HepG2 (cell line): ENCODE data around the gene ARHGAP19. TPM values are rescaled to one million over a fixed set of nuclear protein-coding genes. Genes with fewer than 3 reads are reported as not detected.

Experiments used
- ASH2L ChIP-seq: fragments of 300-600, 200-600 bp; sonication (generic); IDR thresholded peaks from 2 replicates; pipeline ENCODE4 v1.7.0; 2017; ENCODE audit warnings: low read depth, mild to moderate bottlenecking, moderate library complexity, mixed read lengths, low read length; ENCODE audit not compliant: insufficient read length
- CBX5 ChIP-seq: sonication (generic); formaldehyde crosslinking; IDR thresholded peaks from 2 replicates; pipeline ENCODE4 v1.4.0; 2020; ENCODE audit warnings: missing genetic modification reagents, borderline replicate concordance
- EP300 ChIP-seq, 3 experiments: sonication (generic) in 1 of 3; formaldehyde crosslinking in 1 of 3; IDR thresholded peaks; 2 replicates each; pipeline versions ENCODE4 v1.5.1 to v1.6.1; 2011 to 2020; ENCODE audit warnings: low read depth in 2 of 3, low read length in 2 of 3, borderline replicate concordance in 1 of 3, improper control_type of control experiment in 1 of 3, mild to moderate bottlenecking in 1 of 3, missing genetic modification reagents in 1 of 3, moderate library complexity in 1 of 3
- FOXA1 ChIP-seq, 2 experiments: fragments of 450-650 bp in 1 of 2; sonication (generic) in 1 of 2; formaldehyde crosslinking in 1 of 2; IDR thresholded peaks; 2 replicates each; pipeline versions ENCODE4 v1.4.0 to v1.6.1; 2016 to 2020; ENCODE audit warnings: missing genetic modification reagents in 1 of 2
- KDM4B ChIP-seq: sonication (generic); formaldehyde crosslinking; IDR thresholded peaks from 2 replicates; pipeline ENCODE4 v1.4.0; 2020; ENCODE audit warnings: missing genetic modification reagents
- KDM5A ChIP-seq: fragments of 200-600 bp; sonication (generic); IDR thresholded peaks from 2 replicates; pipeline ENCODE4 v1.7.0; 2018; ENCODE audit warnings: antibody characterized with exemption, mild to moderate bottlenecking, low read length, borderline replicate concordance
- MED1 ChIP-seq: sonication (generic); formaldehyde crosslinking; IDR thresholded peaks from 2 replicates; pipeline ENCODE4 v1.4.0; 2020; ENCODE audit warnings: missing genetic modification reagents
- NFIC ChIP-seq: IDR thresholded peaks from 2 replicates; pipeline ENCODE4 v1.6.1; 2012; ENCODE audit warnings: mild to moderate bottlenecking, low read length, inconsistent platforms
- NKX3-1 ChIP-seq: sonication (generic); formaldehyde crosslinking; IDR thresholded peaks from 2 replicates; pipeline ENCODE4 v1.5.0; 2020; ENCODE audit warnings: missing genetic modification reagents
- PHB2 ChIP-seq: fragments of 450-650 bp; IDR thresholded peaks from 2 replicates; pipeline ENCODE4 v1.6.1; 2018; ENCODE audit not compliant: partially characterized antibody
- POLR2AphosphoS5 ChIP-seq: IDR thresholded peaks from 2 replicates; pipeline ENCODE4 v1.6.1; 2012; ENCODE audit warnings: low read depth, low read length
- SP5 ChIP-seq: IDR thresholded peaks from 2 replicates; pipeline ENCODE4 v1.6.1; 2016; ENCODE audit warnings: low read depth, borderline replicate concordance
- ZNF33B ChIP-seq: sonication (generic); formaldehyde crosslinking; IDR thresholded peaks from 2 replicates; pipeline ENCODE4 v1.5.1; 2020; ENCODE audit warnings: mild to moderate bottlenecking, missing genetic modification reagents
- ZNF556 ChIP-seq: sonication (generic); formaldehyde crosslinking; IDR thresholded peaks from 2 replicates; pipeline ENCODE4 v1.4.0; 2020; ENCODE audit warnings: mild to moderate bottlenecking, missing genetic modification reagents, borderline replicate concordance
- polyA plus RNA-seq, 8 experiments: library from polyadenylated mRNA; depleted of rRNA in 3 of 8; stranded (reverse) in 7 of 8; unstranded in 1 of 8; fragments of >200 nt; fragmentation: Illumina TruSeq in 4 of 8; extraction: Trizol in 4 of 8; gene quantifications; 2 replicates each; pipeline versions ENCODE4 v1.2.1 to v1.2.3, GENCODE V29; 2011 to 2016; ENCODE audit warnings: low read depth in 4 of 8, missing spikeins in 1 of 8, mixed read lengths in 1 of 8; ENCODE audit not compliant: insufficient read depth in 1 of 8
- total RNA-seq, 5 experiments: library from RNA; depleted of rRNA; stranded (reverse); fragments of >200 nt; fragmentation: Illumina TruSeq; extraction: Trizol; gene quantifications; 2 replicates each; pipeline ENCODE4 v1.2.3, GENCODE V29; 2016; ENCODE audit warnings: low read depth in 1 of 5
- TF ChIP-seq, protein P1 (sequence below): sonication (generic); formaldehyde crosslinking; IDR thresholded peaks from 2 replicates; pipeline ENCODE4 v1.5.0; 2020; ENCODE audit warnings: mild to moderate bottlenecking, missing genetic modification reagents, moderate library complexity
- TF ChIP-seq, protein P2 (sequence below): sonication (generic); formaldehyde crosslinking; IDR thresholded peaks from 2 replicates; pipeline ENCODE4 v1.5.1; 2020; ENCODE audit warnings: missing genetic modification reagents, mild to moderate bottlenecking, borderline replicate concordance
- TF ChIP-seq, protein P3 (sequence below): sonication (generic); formaldehyde crosslinking; IDR thresholded peaks from 2 replicates; pipeline ENCODE4 v1.4.0; 2020; ENCODE audit warnings: low read depth, missing genetic modification reagents
- TF ChIP-seq, protein P4 (sequence below): IDR thresholded peaks from 2 replicates; pipeline ENCODE4 v1.6.1; 2018; ENCODE audit warnings: missing genetic modification reagents, mild to moderate bottlenecking, missing compliant biosample characterization

Gene ARHGAP19
- total and polyA plus RNA-seq, 2 of the 13 experiments (the other 11 are each of a cell fraction or from before 2014, with no cell fraction given): 7.6 to 10.0 TPM

DNA sequence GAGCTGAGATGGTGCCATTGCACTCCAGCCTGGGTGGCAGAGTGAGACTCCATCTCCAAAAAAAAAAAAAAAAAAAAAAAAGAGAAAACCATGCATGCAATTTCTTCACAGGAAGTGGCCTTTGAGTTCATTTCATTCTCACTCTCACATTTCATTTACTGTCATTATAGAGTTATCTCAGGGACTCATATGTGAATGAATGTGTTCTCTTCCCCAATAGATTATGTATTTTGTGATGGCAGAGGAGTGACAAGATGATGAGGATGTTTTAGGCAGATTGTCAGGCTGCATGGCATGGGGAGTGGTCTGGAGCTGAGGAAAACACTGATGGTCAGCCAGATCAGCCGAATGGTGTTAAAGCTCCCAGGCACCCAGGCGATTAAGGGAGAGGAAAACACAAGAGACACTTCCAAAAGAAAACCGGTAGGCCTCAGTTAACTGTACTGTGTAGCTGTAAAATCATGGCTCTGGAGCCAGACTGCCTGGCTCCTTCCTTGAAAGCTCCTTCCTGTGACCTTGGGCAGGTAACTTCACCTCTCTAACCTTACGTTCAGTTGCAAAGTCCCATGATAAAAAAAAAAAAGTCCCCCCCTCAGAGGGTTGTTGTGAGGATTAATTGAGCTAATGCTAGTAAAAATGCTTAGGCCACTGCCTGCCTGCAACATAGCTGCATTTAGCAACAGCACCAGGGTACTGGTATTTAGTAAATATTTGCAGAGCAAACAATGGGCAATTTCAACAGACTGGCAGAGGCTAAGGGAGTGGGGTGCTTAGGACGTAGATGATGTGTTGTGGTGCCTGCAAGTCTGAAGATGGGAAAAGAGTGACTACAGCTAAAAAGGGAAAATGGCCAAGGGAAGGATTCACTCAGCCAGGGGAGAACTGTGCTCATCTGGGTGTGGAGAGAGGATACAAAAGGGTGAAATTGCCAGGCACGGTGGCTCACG is 35.2 kb upstream of the ARHGAP19 start (continued):
- TF ChIP-seq, protein P1, sequence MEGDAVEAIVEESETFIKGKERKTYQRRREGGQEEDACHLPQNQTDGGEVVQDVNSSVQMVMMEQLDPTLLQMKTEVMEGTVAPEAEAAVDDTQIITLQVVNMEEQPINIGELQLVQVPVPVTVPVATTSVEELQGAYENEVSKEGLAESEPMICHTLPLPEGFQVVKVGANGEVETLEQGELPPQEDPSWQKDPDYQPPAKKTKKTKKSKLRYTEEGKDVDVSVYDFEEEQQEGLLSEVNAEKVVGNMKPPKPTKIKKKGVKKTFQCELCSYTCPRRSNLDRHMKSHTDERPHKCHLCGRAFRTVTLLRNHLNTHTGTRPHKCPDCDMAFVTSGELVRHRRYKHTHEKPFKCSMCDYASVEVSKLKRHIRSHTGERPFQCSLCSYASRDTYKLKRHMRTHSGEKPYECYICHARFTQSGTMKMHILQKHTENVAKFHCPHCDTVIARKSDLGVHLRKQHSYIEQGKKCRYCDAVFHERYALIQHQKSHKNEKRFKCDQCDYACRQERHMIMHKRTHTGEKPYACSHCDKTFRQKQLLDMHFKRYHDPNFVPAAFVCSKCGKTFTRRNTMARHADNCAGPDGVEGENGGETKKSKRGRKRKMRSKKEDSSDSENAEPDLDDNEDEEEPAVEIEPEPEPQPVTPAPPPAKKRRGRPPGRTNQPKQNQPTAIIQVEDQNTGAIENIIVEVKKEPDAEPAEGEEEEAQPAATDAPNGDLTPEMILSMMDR (CRISPR knock-in tag): no peak
- TF ChIP-seq, protein P2, sequence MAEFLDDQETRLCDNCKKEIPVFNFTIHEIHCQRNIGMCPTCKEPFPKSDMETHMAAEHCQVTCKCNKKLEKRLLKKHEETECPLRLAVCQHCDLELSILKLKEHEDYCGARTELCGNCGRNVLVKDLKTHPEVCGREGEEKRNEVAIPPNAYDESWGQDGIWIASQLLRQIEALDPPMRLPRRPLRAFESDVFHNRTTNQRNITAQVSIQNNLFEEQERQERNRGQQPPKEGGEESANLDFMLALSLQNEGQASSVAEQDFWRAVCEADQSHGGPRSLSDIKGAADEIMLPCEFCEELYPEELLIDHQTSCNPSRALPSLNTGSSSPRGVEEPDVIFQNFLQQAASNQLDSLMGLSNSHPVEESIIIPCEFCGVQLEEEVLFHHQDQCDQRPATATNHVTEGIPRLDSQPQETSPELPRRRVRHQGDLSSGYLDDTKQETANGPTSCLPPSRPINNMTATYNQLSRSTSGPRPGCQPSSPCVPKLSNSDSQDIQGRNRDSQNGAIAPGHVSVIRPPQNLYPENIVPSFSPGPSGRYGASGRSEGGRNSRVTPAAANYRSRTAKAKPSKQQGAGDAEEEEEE (CRISPR knock-in tag): 0 out of 2 replicates have a peak, but pooled peaks have one; percentile 25
- TF ChIP-seq, protein P3, sequence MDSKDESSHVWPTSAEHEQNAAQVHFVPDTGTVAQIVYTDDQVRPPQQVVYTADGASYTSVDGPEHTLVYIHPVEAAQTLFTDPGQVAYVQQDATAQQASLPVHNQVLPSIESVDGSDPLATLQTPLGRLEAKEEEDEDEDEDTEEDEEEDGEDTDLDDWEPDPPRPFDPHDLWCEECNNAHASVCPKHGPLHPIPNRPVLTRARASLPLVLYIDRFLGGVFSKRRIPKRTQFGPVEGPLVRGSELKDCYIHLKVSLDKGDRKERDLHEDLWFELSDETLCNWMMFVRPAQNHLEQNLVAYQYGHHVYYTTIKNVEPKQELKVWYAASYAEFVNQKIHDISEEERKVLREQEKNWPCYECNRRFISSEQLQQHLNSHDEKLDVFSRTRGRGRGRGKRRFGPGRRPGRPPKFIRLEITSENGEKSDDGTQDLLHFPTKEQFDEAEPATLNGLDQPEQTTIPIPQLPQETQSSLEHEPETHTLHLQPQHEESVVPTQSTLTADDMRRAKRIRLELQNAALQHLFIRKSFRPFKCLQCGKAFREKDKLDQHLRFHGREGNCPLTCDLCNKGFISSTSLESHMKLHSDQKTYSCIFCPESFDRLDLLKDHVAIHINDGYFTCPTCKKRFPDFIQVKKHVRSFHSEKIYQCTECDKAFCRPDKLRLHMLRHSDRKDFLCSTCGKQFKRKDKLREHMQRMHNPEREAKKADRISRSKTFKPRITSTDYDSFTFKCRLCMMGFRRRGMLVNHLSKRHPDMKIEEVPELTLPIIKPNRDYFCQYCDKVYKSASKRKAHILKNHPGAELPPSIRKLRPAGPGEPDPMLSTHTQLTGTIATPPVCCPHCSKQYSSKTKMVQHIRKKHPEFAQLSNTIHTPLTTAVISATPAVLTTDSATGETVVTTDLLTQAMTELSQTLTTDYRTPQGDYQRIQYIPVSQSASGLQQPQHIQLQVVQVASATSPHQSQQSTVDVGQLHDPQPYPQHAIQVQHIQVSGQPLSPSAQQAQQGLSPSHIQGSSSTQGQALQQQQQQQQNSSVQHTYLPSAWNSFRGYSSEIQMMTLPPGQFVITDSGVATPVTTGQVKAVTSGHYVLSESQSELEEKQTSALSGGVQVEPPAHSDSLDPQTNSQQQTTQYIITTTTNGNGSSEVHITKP (CRISPR knock-in tag): peak; percentile 94
- no peak; the same call in 1 of the 2 replicates for TF ChIP-seq ZNF556
- peak; percentile 72 for TF ChIP-seq ASH2L
- peak; percentile 81 for TF ChIP-seq MED1
- no peak for TF ChIP-seq NKX3-1
- peak; percentile 93 for TF ChIP-seq FOXA1 (IDR thresholded peaks at IDR 0.05)
- TF ChIP-seq FOXA1 (CRISPR knock-in tag; IDR thresholded peaks at IDR 0.05): peak; percentile 98
- peak; percentile 52; the same call in 1 of the 2 replicates for TF ChIP-seq CBX5 (CRISPR knock-in tag)
- TF ChIP-seq, protein P4, sequence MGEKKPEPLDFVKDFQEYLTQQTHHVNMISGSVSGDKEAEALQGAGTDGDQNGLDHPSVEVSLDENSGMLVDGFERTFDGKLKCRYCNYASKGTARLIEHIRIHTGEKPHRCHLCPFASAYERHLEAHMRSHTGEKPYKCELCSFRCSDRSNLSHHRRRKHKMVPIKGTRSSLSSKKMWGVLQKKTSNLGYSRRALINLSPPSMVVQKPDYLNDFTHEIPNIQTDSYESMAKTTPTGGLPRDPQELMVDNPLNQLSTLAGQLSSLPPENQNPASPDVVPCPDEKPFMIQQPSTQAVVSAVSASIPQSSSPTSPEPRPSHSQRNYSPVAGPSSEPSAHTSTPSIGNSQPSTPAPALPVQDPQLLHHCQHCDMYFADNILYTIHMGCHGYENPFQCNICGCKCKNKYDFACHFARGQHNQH (CRISPR knock-in tag): peak; percentile 89
- peak; percentile 44; the same call in 1 of the 2 replicates for TF ChIP-seq SP5 (CRISPR knock-in tag)
- TF ChIP-seq POLR2AphosphoS5: 0 out of 2 replicates have a peak, but pooled peaks have one; percentile 36
- no peak for TF ChIP-seq KDM5A
- no peak for TF ChIP-seq PHB2
- TF ChIP-seq KDM4B (CRISPR knock-in tag): peak; percentile 41; the same call in 1 of the 2 replicates
- TF ChIP-seq NFIC: peak; percentile 84
- peak; percentile 84 to 96 for TF ChIP-seq EP300 (IDR thresholded peaks at IDR 0.05; ENCODE audit: low read depth in 2 of 2, low read length in 2 of 2)
- peak; percentile 78; the same call in 1 of the 2 replicates for TF ChIP-seq EP300 (CRISPR knock-in tag; IDR thresholded peaks at IDR 0.05; ENCODE audit: borderline replicate concordance)
- 0 out of 2 replicates have a peak, but pooled peaks have one; percentile 10 for TF ChIP-seq ZNF33B (CRISPR knock-in tag)
